ENCODE measurements around the gene IGFL2. TPM values are rescaled to one million over a fixed set of nuclear protein-coding genes. Genes with fewer than 3 reads are reported as not detected.

IGFL2 gene
- total RNA-seq, 1 donor: not detected

DNA sequence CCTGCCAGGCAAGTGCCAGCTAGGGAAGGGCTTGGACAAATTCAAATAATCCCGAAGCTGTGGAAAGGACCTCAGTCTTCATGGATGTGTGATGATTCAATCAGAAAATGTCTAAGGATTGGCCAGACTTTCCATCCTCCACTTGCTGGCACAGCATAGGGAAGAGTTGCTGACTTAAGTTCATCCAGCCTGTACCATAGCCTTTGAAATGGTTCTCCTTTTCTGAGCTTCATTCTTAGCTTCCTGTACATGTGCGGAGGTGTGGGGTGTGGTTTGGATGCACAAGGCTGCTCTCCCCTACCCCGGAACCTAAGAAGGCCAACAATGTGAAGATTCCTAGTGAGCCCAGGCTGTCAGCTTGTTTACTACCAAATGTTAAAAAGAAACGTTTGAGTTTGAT is 22.6 kb upstream of the IGFL2 start:
- DNase-seq (ENCODE audit: low read depth): no peak
- H3K4me3 ChIP-seq (ENCODE audit: low read depth, low read length): no peak overlapping the region
- TF ChIP-seq, protein P1, sequence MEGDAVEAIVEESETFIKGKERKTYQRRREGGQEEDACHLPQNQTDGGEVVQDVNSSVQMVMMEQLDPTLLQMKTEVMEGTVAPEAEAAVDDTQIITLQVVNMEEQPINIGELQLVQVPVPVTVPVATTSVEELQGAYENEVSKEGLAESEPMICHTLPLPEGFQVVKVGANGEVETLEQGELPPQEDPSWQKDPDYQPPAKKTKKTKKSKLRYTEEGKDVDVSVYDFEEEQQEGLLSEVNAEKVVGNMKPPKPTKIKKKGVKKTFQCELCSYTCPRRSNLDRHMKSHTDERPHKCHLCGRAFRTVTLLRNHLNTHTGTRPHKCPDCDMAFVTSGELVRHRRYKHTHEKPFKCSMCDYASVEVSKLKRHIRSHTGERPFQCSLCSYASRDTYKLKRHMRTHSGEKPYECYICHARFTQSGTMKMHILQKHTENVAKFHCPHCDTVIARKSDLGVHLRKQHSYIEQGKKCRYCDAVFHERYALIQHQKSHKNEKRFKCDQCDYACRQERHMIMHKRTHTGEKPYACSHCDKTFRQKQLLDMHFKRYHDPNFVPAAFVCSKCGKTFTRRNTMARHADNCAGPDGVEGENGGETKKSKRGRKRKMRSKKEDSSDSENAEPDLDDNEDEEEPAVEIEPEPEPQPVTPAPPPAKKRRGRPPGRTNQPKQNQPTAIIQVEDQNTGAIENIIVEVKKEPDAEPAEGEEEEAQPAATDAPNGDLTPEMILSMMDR (IDR thresholded peaks at IDR 0.05; ENCODE audit: insufficient read depth, low read depth, low read length): no peak

DNA sequence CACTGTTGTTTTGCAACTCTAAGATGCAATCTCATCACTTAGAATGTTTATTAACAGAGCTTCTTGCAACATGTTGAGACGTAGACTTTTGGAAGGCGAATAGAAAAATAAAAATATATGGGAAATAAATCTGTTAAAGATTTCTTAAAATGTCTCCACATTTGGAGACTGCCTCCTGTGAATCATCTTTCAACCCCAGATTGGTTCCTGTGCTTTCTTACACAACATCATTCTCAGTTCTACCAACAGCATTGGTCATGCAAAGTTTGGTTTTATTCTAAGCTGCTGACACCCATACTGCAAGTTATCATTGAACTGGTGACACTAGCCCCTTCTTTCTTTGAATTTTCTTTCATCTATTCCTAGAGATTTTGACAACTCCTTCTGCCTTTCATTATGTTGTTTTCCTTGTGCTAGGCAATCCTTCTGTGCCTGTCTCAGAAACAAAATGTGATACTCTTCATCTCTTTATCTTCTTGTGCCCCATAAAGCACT is 21.9 kb upstream of the IGFL2 start:
- DNase-seq (ENCODE audit: low read depth): peak; percentile 22
- H3K4me3 ChIP-seq (ENCODE audit: low read depth, low read length): no peak overlapping the region
- TF ChIP-seq, protein P1 (IDR thresholded peaks at IDR 0.05; ENCODE audit: insufficient read depth, low read depth, low read length): no peak

DNA sequence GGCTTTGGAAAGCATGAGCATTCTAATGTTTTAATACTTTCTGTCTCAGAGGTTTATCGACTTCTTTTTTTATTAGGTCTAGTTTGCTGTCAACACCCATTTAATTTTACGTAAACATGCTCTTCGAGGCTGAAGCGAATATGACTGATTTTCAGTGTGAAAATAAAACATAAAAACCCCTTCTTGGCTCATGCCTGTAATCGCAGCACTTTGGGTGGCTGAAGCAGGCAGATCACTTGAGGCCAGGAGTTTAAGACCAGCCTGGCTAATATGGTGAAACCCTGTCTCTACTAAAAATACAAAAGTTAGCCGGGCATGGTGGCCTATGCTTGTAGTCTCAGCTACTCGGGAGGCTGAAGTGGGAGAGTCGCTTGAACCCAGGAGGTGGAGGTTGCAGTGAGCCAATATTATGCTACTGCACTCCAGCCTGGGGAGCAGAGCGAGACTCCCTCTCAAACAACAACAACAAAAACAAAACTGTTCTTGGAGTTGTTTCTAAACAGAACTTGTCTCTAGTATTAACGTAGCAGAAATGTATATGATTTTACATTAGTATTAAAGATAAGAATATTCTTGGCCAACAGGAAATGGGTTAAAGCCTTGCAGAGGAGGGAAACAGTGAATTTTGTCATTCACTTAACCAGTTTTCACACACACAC is 16.4 kb upstream of the IGFL2 start:
- H3K4me3 ChIP-seq (ENCODE audit: low read depth, low read length): no peak overlapping the region
- peak; percentile 31 for DNase-seq (ENCODE audit: low read depth)

DNA sequence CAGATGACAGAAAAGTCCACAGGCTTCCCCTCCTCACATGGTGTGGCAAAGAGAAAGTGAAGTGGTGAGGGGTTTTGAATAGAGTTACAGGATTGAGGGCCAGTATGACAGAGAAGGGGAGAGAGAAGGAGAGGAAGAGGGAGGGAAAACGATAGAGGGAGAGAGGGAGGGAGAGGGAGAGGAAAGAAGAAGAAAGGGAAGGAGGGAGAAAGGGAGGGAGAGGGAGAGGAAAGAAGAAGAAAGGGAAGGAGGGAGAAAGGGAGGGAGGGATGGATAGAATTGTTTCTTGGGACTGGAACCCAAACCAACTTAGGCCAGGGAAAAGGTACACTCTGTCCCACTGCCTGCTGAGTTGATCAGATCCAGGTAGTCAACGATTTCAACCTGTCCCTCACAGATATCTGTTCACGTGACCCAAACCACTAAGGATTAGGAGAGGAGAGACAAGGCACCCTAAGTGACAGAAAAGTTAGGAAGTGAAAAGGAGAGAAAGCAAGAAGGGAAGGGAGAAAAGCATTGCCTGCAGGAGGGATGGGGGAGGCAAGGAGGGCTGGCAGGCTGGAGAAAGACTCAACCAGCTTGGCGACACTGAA is 15.4 kb upstream of the IGFL2 start:
- DNase-seq (ENCODE audit: low read depth): no peak
- no peak overlapping the region for H3K4me3 ChIP-seq (ENCODE audit: low read depth, low read length)
- TF ChIP-seq, protein P1 (IDR thresholded peaks at IDR 0.05; ENCODE audit: insufficient read depth, low read depth, low read length): no peak

More for the DNA sequence above, 16.4 kb upstream of the IGFL2 start:
- TF ChIP-seq, protein P1 (IDR thresholded peaks at IDR 0.05; ENCODE audit: insufficient read depth, low read depth, low read length): no peak

DNA sequence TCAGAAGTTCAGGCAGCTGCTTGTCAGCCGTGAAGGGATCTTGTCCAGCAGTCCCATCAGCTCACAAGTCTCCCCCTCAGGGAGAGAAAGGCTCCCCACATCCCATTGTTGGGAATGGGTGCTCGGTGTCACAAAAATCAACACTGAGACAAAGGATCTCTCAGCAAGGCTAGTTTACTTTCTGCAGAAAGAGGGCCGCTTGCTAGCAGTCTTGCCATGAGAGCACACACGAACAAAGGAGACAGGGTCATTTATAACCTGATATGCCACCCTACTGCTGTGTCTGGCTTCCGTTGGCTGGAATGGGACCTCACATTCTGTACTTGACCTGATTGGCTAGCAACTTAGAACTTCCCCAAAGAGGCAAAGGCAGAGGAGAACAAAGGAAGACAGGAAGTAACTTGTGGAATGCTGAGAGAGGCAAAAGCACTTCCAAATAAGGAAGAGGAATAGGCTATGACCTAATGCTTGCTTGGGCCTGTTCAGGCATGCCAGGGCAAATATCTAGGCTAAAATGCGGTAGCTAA is 14.9 kb upstream of the IGFL2 start:
- TF ChIP-seq, protein P1 (IDR thresholded peaks at IDR 0.05; ENCODE audit: insufficient read depth, low read depth, low read length): no peak
- DNase-seq (ENCODE audit: low read depth): peak; percentile 72
- H3K4me3 ChIP-seq (ENCODE audit: low read depth, low read length): no peak overlapping the region

DNA sequence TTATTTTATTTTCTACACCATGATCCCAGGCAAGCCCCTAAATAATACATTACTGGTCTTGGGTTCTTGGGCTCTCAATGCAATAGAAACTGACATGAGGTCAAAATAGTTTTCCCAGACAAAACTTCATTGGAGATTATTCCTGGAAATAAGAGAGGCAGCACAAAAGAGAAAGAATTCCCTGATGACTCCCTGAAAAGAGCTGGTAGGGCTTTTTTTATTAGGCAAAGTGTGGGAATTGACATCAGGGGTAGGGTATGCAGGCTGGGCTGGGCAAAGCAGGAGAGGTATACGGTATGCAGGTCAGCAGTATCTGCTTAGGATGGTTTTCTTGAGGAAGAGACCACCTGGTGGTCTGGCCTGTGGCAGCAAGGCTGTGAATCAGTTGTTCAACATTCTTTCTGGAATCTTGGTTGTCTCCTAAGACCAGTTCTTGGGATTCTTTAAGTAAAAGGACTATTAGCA is 14.2 kb upstream of the IGFL2 start:
- no peak for DNase-seq (ENCODE audit: low read depth)
- H3K4me3 ChIP-seq (ENCODE audit: low read depth, low read length): no peak overlapping the region
- TF ChIP-seq, protein P1 (IDR thresholded peaks at IDR 0.05; ENCODE audit: insufficient read depth, low read depth, low read length): no peak

Measured in fibroblast of villous mesenchyme (primary cell).